ENCODE results near the gene GLP1R. TPM values are rescaled to one million over a fixed set of nuclear protein-coding genes. Genes with fewer than 3 reads are reported as not detected.

Gene GLP1R
- total RNA-seq, 1 donor from 2014 or later, result not detected

DNA sequence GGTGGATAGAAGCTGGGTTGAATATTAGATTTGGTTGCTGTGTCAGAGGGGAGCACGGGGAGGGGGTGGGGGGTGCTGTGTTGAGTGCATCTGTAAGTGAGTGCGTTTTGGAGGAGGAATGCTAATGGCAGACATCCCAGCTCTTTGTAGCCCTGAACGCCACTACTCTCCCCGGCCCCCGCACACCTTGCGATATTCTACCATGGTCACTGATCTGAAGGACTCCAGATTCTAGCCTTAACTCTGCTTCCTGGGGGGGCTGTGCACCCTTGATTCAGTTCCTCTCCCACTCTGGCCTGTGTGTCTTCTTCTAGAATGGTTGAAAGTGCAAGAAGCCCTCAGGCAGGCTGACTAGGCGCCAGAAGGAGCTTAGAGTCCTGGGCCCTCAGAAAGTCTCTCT, 7.1 kb downstream of the GLP1R start:
- TF ChIP-seq, protein P1, sequence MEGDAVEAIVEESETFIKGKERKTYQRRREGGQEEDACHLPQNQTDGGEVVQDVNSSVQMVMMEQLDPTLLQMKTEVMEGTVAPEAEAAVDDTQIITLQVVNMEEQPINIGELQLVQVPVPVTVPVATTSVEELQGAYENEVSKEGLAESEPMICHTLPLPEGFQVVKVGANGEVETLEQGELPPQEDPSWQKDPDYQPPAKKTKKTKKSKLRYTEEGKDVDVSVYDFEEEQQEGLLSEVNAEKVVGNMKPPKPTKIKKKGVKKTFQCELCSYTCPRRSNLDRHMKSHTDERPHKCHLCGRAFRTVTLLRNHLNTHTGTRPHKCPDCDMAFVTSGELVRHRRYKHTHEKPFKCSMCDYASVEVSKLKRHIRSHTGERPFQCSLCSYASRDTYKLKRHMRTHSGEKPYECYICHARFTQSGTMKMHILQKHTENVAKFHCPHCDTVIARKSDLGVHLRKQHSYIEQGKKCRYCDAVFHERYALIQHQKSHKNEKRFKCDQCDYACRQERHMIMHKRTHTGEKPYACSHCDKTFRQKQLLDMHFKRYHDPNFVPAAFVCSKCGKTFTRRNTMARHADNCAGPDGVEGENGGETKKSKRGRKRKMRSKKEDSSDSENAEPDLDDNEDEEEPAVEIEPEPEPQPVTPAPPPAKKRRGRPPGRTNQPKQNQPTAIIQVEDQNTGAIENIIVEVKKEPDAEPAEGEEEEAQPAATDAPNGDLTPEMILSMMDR (IDR thresholded peaks at IDR 0.05), result no peak
- H3K4me1 Mint-ChIP-seq (ENCODE audit: low read depth), result no peaks in the 10 kb centered on the region
- H3K4me3 Mint-ChIP-seq (ENCODE audit: unreplicated experiment), result no peak overlapping the region
- H3K9me3 Mint-ChIP-seq (ENCODE audit: low read depth), result no peaks in the 10 kb centered on the region
- H3K27ac Mint-ChIP-seq (ENCODE audit: unreplicated experiment), result peak overlapping the region; percentile 43
- no peaks in the 10 kb centered on the region for H3K36me3 Mint-ChIP-seq (ENCODE audit: low read depth)
- peaks cover 68% of the 10 kb centered on the region for H3K27me3 Mint-ChIP-seq (ENCODE audit: low read depth)
- DNase-seq (ENCODE audit: low spot score), result no peak

DNA sequence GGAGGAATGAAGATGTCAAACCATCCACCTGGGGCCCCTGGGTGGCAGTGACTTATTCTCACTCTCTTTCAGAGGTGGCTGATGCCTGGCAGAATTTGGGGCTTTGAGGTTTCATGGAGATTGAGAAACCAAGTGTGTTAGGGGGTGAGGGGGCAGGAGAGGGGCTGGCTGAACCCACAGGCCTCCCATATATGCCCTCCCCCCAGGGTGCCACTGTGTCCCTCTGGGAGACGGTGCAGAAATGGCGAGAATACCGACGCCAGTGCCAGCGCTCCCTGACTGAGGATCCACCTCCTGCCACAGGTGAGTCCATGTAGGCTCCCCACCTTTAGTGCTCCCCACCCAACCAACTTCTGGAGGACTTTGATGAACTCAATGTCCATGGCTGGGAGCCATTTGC, 7.6 kb downstream of the GLP1R start:
- H3K27me3 Mint-ChIP-seq (ENCODE audit: low read depth), result peaks cover 66% of the 10 kb centered on the region
- DNase-seq (ENCODE audit: low spot score), result no peak
- H3K27ac Mint-ChIP-seq (ENCODE audit: unreplicated experiment), result no peak overlapping the region

DNA sequence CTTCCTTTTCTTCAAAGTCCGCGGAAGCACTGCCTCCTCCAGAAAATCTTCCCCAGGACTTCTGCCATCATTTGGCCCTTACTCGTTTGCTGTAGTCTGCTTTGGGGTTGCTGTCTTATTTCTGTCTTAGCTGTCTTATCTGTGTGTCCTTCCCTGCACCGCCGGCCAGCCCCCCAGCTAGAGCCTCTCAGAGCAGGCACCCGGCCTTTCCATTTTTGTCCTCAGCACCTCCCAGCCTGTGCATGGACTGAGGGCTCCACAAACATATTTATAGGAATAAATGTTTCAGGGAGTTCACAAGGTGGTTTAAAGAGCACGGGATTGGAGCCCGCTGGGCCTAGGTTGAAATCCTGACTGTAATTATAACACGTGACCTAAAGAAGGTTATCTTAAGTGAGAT, 8.1 kb downstream of the GLP1R start:
- TF ChIP-seq, protein P1 (IDR thresholded peaks at IDR 0.05), result no peak
- Mint-ChIP-seq H3K36me3 (ENCODE audit: low read depth) (no peaks in the 10 kb centered on the region), H3K4me3 (ENCODE audit: unreplicated experiment) (no peak overlapping the region), H3K27ac (ENCODE audit: unreplicated experiment) (no peak overlapping the region), H3K9me3 (ENCODE audit: low read depth) (no peaks in the 10 kb centered on the region), H3K4me1 (ENCODE audit: low read depth) (no peaks in the 10 kb centered on the region), H3K27me3 (ENCODE audit: low read depth) (peaks cover 65% of the 10 kb centered on the region)
- DNase-seq (ENCODE audit: low spot score), result no peak

More for the DNA sequence above, 7.6 kb downstream of the GLP1R start:
- TF ChIP-seq, protein P1 (IDR thresholded peaks at IDR 0.05), result no peak
- H3K36me3 Mint-ChIP-seq (ENCODE audit: low read depth), result no peaks in the 10 kb centered on the region
- no peaks in the 10 kb centered on the region for H3K4me1 Mint-ChIP-seq (ENCODE audit: low read depth)
- no peaks in the 10 kb centered on the region for H3K9me3 Mint-ChIP-seq (ENCODE audit: low read depth)
- H3K4me3 Mint-ChIP-seq (ENCODE audit: unreplicated experiment), result no peak overlapping the region

DNA sequence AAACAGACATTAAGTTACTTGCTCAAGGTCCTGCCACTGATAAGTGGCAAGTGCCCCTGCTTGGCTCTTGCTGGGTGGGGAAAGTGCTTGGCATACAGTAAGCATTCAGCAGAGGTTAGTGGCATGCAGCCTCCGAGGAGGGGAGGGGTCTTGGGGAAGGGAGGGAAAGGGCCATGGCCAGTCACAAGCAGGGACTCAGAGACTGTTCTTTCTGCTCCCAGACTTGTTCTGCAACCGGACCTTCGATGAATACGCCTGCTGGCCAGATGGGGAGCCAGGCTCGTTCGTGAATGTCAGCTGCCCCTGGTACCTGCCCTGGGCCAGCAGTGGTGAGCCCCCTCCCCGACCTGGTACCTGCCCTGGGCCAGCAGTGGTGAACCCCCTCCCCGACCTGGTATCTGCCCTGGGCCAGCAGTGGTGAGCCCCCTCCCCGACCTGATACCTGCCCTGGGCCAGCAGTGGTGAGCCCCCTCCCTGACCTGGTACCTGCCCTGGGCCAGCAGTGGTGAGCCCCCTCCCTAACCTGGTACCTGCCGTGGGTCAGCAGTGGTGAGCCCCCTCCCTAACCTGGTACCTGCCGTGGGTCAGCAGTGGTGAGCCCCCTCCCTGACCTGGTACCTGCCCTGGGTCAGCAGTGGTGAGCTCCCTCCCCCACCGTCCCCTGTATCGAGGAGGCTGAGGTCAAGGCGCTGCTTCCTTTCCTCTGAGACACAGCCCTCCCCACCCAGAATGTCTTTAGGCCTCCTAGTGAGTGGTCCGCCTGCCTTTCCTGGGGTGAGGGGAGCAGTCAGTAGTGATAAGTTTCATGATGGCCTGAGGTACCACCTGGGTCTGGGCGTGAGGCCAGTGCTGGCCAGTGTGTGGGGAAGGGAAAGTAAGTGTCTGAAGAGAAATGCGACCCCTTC, 8.9 kb downstream of the GLP1R start:
- Mint-ChIP-seq H3K27ac (ENCODE audit: unreplicated experiment) (no peak overlapping the region), H3K27me3 (ENCODE audit: low read depth) (peaks cover 67% of the 10 kb centered on the region)
- TF ChIP-seq, protein P1 (IDR thresholded peaks at IDR 0.05), result no peak

DNA sequence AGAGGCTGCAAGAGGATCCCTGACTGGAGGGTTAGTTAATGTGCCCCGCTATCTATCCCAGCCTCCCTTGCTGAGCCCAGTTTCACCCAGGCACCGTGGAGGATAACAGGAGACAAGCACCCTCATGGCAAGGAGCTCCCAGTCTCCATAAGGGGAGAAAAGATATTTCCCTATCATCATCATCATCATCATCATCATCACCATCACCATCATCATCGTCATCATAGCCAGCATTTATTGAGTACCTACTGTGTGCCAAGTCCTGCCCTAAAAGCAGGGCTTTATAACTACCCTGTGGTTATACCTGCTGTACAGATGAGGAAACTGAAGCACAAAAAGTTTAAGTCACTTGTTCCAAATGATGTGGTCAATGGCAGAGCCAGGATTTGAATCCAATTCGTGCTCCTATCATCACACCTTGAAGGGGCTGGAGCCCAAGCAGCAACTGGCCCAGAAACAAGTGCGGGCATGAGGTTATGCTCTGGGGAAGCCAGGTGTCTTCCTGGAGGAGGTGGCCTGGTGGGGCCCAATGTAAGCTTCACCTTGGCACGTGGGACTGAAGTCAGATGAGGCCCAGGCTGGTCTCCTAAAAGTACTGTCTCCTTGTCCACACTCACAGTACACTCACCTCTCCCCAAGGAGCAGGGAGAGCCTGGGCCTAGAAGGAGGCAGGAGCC, 10.0 kb downstream of the GLP1R start:
- Mint-ChIP-seq H3K9me3 (ENCODE audit: low read depth) (no peaks in the 10 kb centered on the region), H3K27me3 (ENCODE audit: low read depth) (peaks cover 64% of the 10 kb centered on the region), H3K4me1 (ENCODE audit: low read depth) (no peaks in the 10 kb centered on the region), H3K36me3 (ENCODE audit: low read depth) (no peaks in the 10 kb centered on the region), H3K27ac (ENCODE audit: unreplicated experiment) (no peak overlapping the region), H3K4me3 (ENCODE audit: unreplicated experiment) (no peak overlapping the region)
- TF ChIP-seq, protein P1 (IDR thresholded peaks at IDR 0.05), result no peak
- DNase-seq (ENCODE audit: low spot score), result peak; percentile 37

More for the DNA sequence above, 8.9 kb downstream of the GLP1R start:
- Mint-ChIP-seq H3K9me3 (ENCODE audit: low read depth) (no peaks in the 10 kb centered on the region), H3K36me3 (ENCODE audit: low read depth) (no peaks in the 10 kb centered on the region), H3K4me3 (ENCODE audit: unreplicated experiment) (no peak overlapping the region), H3K4me1 (ENCODE audit: low read depth) (no peaks in the 10 kb centered on the region)
- no peak for DNase-seq (ENCODE audit: low spot score)

All from chondrocyte (in vitro differentiated cells).